GM12878 (cell line): ENCODE measurements around the gene SNW1. TPM values are rescaled to one million over a fixed set of nuclear protein-coding genes. Genes with fewer than 3 reads are reported as not detected.

Experiments
- ATAC-seq: fragments of 200-7000 bp; cut with Tn5 transposase; 3 replicates; pipeline ENCODE4 v1.9.1; 2020; ENCODE audit warnings: mild to moderate bottlenecking, moderate library complexity
- BruUV-seq: library from RNA; stranded (reverse); fragments of 400-500 nt; replicated peaks from 2 replicates; lab custom pipeline; 2021; lab: Mats Ljungman, UMichigan
- CTCF ChIA-PET: fragments of 300-600 bp; sonication (Branson Sonifier 250); formaldehyde crosslinking; extraction: SDS; loops from one replicate; lab custom pipeline; 2021; ENCODE audit warnings: inconsistent platforms; lab: Yijun Ruan, JAX
- POLR2A ChIA-PET: fragments of 350-600 bp; formaldehyde crosslinking; extraction: SDS; loops from one replicate; lab custom pipeline; 2021; ENCODE audit warnings: inconsistent platforms; lab: Charles Lee
- RAD21 ChIA-PET: fragments of 300-600 bp; sonication (Branson Sonifier 250); formaldehyde crosslinking; loops from one replicate; lab custom pipeline; 2023; ENCODE audit warnings: antibody characterized with exemption; ENCODE audit not compliant: unreplicated experiment; lab: Charles Lee
- SMC1A ChIA-PET: fragments of 300-600 bp; sonication (Branson Sonifier 250); formaldehyde crosslinking; loops from one replicate; lab custom pipeline; 2023; ENCODE audit not compliant: unreplicated experiment, uncharacterized antibody; lab: Charles Lee
- DNase-seq: peaks from one replicate; pipeline ENCODE4 v3.0.0-alpha.2; 2011; ENCODE audit warnings: low read depth, low spot score
- FAIRE-seq: peaks from 3 replicates; lab custom pipeline; 2011; peaks lifted over from hg19 to GRCh38; lab: Jason Lieb, UNC
- H2AFZ ChIP-seq: 2 replicates; pipeline ENCODE4 v1.6.0; 2011; ENCODE audit warnings: low read depth, low read length, control low read depth; ENCODE audit not compliant: control insufficient read depth
- H3K27ac ChIP-seq: 2 replicates; pipeline ENCODE4 v1.5.1; 2011; ENCODE audit warnings: control low read depth; ENCODE audit not compliant: control insufficient read depth, insufficient read depth
- H3K27me3 ChIP-seq, 2 experiments: replicated peaks in 1 of 2; 2 replicates each; pipeline versions ENCODE4 v1.6.0 to v1.6.1; 2011; ENCODE audit warnings: low read length in 1 of 2; ENCODE audit not compliant: control insufficient read depth in 2 of 2, insufficient read depth in 2 of 2
- H3K36me3 ChIP-seq, 2 experiments: 2 replicates each; pipeline ENCODE4 v1.5.1; 2011; ENCODE audit warnings: low read length in 1 of 2; ENCODE audit not compliant: control insufficient read depth in 2 of 2, insufficient read depth in 2 of 2
- H3K4me1 ChIP-seq: 2 replicates; pipeline ENCODE4 v1.6.1; 2011; ENCODE audit warnings: mild to moderate bottlenecking, low read length, moderate library complexity, mixed read lengths; ENCODE audit not compliant: control insufficient read depth, insufficient read depth
- H3K4me2 ChIP-seq: 2 replicates; pipeline ENCODE4 v1.6.0; 2011; ENCODE audit warnings: control low read depth; ENCODE audit not compliant: control insufficient read depth, insufficient read depth
- H3K4me3 ChIP-seq: fragments of 200-600 bp; sonication (generic); 2 replicates; pipeline ENCODE4 v1.5.1; 2016
- H3K79me2 ChIP-seq: 2 replicates; pipeline ENCODE4 v1.6.0; 2011; ENCODE audit warnings: low read length; ENCODE audit not compliant: control insufficient read depth, insufficient read depth
- H3K9ac ChIP-seq: 2 replicates; pipeline ENCODE4 v1.8.0; 2011; ENCODE audit warnings: low read length, control low read depth, mixed read lengths; ENCODE audit not compliant: control insufficient read depth, insufficient read depth
- H3K9me3 ChIP-seq: replicated peaks from 3 replicates; pipeline ENCODE4 v1.5.1; 2011; ENCODE audit warnings: mild to moderate bottlenecking, low read length; ENCODE audit not compliant: control insufficient read depth, insufficient read depth
- H4K20me1 ChIP-seq: 2 replicates; pipeline ENCODE4 v1.6.0; 2011; ENCODE audit not compliant: control insufficient read depth, insufficient read depth
- BRCA1 ChIP-seq: IDR thresholded peaks from 2 replicates; pipeline ENCODE4 v1.6.1; 2011; ENCODE audit warnings: low read depth, low read length, improper control_type of control experiment
- CREM ChIP-seq: IDR thresholded peaks from 2 replicates; pipeline ENCODE4 v1.6.1; 2014; ENCODE audit warnings: antibody characterized with exemption, low read depth
- MEF2A ChIP-seq: IDR thresholded peaks from 2 replicates; pipeline ENCODE4 v1.6.1; 2011; ENCODE audit warnings: low read depth, mild to moderate bottlenecking, low read length, moderate library complexity; ENCODE audit not compliant: insufficient read depth
- NFIC ChIP-seq: IDR thresholded peaks from 2 replicates; pipeline ENCODE4 v1.6.1; 2012; ENCODE audit warnings: low read depth, mild to moderate bottlenecking, inconsistent platforms, low read length, moderate library complexity
- NFXL1 ChIP-seq: fragments of 450-650 bp; IDR thresholded peaks from 2 replicates; pipeline ENCODE4 v1.6.1; 2017; ENCODE audit warnings: antibody characterized with exemption, mild to moderate bottlenecking, borderline replicate concordance
- POLR2A ChIP-seq: IDR thresholded peaks from 2 replicates; pipeline ENCODE4 v1.6.1; 2011; ENCODE audit warnings: low read depth, mild to moderate bottlenecking, low read length
- SIX5 ChIP-seq: IDR thresholded peaks from 2 replicates; pipeline ENCODE4 v1.6.1; 2011; ENCODE audit warnings: mild to moderate bottlenecking, low read depth, low read length, moderate library complexity; ENCODE audit not compliant: severe bottlenecking
- SRF ChIP-seq, 2 experiments: IDR thresholded peaks; 2 replicates each; pipeline ENCODE4 v1.6.1; 2011; ENCODE audit warnings: low read depth in 2 of 2, low read length in 2 of 2, mild to moderate bottlenecking in 1 of 2, moderate library complexity in 1 of 2
- YBX1 ChIP-seq: fragments of 450-650 bp; IDR thresholded peaks from 2 replicates; pipeline ENCODE4 v1.6.1; 2016; ENCODE audit warnings: antibody characterized with exemption
- WGBS: methylation state at CpG from one replicate; pipeline ENCODE4 v1.1.6; 2016; ENCODE audit warnings: low lambda C conversion rate; ENCODE audit not compliant: insufficient replicate concordance, insufficient coverage; ENCODE audit errors: missing lambda C conversion rate; 5-methylcytosine and 5-hydroxymethylcytosine counted together
- in situ Hi-C: fragments of 300-500 bp; cut with MboI; formaldehyde crosslinking; loops from 9 replicates; pipeline ENCODE4 v1.14.3; 2018; ENCODE audit warnings: mixed read lengths
- intact Hi-C: fragments of 100-400 bp; cut with micrococcal nuclease; formaldehyde crosslinking; loops from one replicate; pipeline ENCODE4 v1.14.2; 2022; ENCODE audit not compliant: unreplicated experiment
- polyA plus RNA-seq, 11 experiments: library from polyadenylated mRNA; depleted of rRNA in 4 of 11; unstranded in 6 of 11; stranded (reverse) in 5 of 11; fragments of >200 nt; fragmentation: Nextera tagmentation in 4 of 11; fragmentation: Illumina TruSeq in 1 of 11; extraction: Ambion mirVana in 4 of 11; extraction: Trizol in 1 of 11; gene quantifications; 1 replicate in 1 of 11; 2 replicates in 10 of 11; pipeline versions ENCODE4 v1.2.1 to v1.2.3, GENCODE V29; 2011 to 2016; ENCODE audit warnings: inconsistent platforms in 2 of 11, missing spikeins in 2 of 11, low read depth in 1 of 11
- total RNA-seq, 4 experiments: library from RNA; depleted of rRNA in 3 of 4; stranded (reverse); fragments of >200 nt in 3 of 4; fragmentation: Illumina TruSeq in 1 of 4; extraction: Trizol in 1 of 4; gene quantifications; 2 replicates each; pipeline versions ENCODE4 v1.2.1 to v1.2.3, GENCODE V29; 2013 to 2021
- TF ChIP-seq, protein P1 (sequence below): IDR thresholded peaks from 2 replicates; pipeline ENCODE4 v1.6.1; 2011; ENCODE audit warnings: borderline replicate concordance, low read depth, mild to moderate bottlenecking, moderate library complexity, mixed read lengths, low read length; ENCODE audit not compliant: insufficient read depth; ENCODE audit errors: extremely low read length
- TF ChIP-seq, protein P2 (sequence below): fragments of 450-650 bp; formaldehyde crosslinking; IDR thresholded peaks from 2 replicates; pipeline ENCODE4 v1.4.0; 2020; ENCODE audit warnings: mild to moderate bottlenecking, moderate library complexity
- TF ChIP-seq, protein P3 (sequence below): IDR thresholded peaks from 2 replicates; pipeline ENCODE4 v1.6.1; 2011; ENCODE audit warnings: low read depth, mild to moderate bottlenecking, low read length, moderate library complexity, borderline replicate concordance; ENCODE audit errors: extremely low read depth
- TF ChIP-seq, protein P4 (sequence below): IDR thresholded peaks from 2 replicates; pipeline ENCODE4 v1.6.1; 2012; ENCODE audit warnings: improper control_type of control experiment, low read depth, low read length; ENCODE audit not compliant: insufficient replicate concordance

SNW1 gene
- total and polyA plus RNA-seq, 10 of the 15 experiments (the other 5 are each of a cell fraction or from before 2014, with no cell fraction given) = 56.6 to 109 (median 75.7) TPM

DNA sequence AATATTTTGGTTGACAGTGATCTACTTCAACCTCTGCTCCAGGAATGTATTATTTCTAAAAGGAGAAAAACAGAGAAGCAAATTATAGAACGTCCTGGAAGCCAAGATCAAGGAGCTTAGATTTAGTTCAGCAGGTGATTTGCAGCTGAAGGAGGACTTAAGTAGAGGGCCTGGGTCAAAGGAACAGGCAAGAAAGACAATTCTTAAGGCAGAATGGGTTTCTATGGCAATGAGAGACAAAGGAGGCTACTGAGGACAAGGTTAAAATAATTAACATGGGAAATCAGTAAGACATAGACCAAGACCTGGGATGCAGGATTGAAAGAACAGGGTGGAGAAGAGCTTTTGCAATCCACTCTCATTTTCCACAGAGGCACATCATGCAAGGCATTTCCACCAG lies 2.4 kb upstream of the SNW1 start:
- WGBS = 0% methylated on average over 1 of the region's 1 CpG
- no TSS peak for BruUV-seq
- ChIA-PET RAD21 (no interaction called here), CTCF (interaction anchor here (1.3 kb wide), 1 partner anchor 37 kb away, joined by 3 read pairs; the partner anchor contains the start of gene ADCK1), SMC1A (interaction anchor here (1.5 kb wide), 1 partner anchor 36 kb away, joined by 3 read pairs; the partner anchor contains the start of gene ADCK1), POLR2A (no interaction called here)
- H3K79me2 ChIP-seq = peaks cover 26% of the 10 kb centered on the region
- H3K4me2 ChIP-seq = no peak overlapping the region
- H3K9me3 ChIP-seq = no peaks in the 10 kb centered on the region
- no peak for ATAC-seq
- no peak for DNase-seq
- no peak overlapping the region for H3K9ac ChIP-seq
- H2AFZ ChIP-seq = no peak overlapping the region
- peaks cover 2% of the 10 kb centered on the region for H3K4me1 ChIP-seq
- no peak for FAIRE-seq
- intact Hi-C loops (no loop called here), in situ Hi-C loops (no loop called here)
- H3K4me3 ChIP-seq = no peak overlapping the region
- H3K36me3 ChIP-seq = no peaks in the 10 kb centered on the region
- no peaks in the 10 kb centered on the region for H3K27me3 ChIP-seq
- H4K20me1 ChIP-seq = no peaks in the 10 kb centered on the region
- no peak overlapping the region for H3K27ac ChIP-seq
- TF ChIP-seq SRF (IDR thresholded peaks at IDR 0.05; ENCODE audit: low read depth in 2 of 2, low read length in 2 of 2) (no peak), NFIC (no peak), SIX5 (no peak), NFXL1 (no peak), YBX1 (no peak), BRCA1 (no peak), MEF2A (no peak), CREM (no peak), POLR2A (no peak)
- TF ChIP-seq, protein P1, sequence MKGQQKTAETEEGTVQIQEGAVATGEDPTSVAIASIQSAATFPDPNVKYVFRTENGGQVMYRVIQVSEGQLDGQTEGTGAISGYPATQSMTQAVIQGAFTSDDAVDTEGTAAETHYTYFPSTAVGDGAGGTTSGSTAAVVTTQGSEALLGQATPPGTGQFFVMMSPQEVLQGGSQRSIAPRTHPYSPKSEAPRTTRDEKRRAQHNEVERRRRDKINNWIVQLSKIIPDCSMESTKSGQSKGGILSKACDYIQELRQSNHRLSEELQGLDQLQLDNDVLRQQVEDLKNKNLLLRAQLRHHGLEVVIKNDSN = no peak
- TF ChIP-seq, protein P2, sequence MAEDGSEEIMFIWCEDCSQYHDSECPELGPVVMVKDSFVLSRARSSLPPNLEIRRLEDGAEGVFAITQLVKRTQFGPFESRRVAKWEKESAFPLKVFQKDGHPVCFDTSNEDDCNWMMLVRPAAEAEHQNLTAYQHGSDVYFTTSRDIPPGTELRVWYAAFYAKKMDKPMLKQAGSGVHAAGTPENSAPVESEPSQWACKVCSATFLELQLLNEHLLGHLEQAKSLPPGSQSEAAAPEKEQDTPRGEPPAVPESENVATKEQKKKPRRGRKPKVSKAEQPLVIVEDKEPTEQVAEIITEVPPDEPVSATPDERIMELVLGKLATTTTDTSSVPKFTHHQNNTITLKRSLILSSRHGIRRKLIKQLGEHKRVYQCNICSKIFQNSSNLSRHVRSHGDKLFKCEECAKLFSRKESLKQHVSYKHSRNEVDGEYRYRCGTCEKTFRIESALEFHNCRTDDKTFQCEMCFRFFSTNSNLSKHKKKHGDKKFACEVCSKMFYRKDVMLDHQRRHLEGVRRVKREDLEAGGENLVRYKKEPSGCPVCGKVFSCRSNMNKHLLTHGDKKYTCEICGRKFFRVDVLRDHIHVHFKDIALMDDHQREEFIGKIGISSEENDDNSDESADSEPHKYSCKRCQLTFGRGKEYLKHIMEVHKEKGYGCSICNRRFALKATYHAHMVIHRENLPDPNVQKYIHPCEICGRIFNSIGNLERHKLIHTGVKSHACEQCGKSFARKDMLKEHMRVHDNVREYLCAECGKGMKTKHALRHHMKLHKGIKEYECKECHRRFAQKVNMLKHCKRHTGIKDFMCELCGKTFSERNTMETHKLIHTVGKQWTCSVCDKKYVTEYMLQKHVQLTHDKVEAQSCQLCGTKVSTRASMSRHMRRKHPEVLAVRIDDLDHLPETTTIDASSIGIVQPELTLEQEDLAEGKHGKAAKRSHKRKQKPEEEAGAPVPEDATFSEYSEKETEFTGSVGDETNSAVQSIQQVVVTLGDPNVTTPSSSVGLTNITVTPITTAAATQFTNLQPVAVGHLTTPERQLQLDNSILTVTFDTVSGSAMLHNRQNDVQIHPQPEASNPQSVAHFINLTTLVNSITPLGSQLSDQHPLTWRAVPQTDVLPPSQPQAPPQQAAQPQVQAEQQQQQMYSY = no peak
- TF ChIP-seq, protein P3, sequence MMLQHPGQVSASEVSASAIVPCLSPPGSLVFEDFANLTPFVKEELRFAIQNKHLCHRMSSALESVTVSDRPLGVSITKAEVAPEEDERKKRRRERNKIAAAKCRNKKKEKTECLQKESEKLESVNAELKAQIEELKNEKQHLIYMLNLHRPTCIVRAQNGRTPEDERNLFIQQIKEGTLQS = no peak
- TF ChIP-seq, protein P4, sequence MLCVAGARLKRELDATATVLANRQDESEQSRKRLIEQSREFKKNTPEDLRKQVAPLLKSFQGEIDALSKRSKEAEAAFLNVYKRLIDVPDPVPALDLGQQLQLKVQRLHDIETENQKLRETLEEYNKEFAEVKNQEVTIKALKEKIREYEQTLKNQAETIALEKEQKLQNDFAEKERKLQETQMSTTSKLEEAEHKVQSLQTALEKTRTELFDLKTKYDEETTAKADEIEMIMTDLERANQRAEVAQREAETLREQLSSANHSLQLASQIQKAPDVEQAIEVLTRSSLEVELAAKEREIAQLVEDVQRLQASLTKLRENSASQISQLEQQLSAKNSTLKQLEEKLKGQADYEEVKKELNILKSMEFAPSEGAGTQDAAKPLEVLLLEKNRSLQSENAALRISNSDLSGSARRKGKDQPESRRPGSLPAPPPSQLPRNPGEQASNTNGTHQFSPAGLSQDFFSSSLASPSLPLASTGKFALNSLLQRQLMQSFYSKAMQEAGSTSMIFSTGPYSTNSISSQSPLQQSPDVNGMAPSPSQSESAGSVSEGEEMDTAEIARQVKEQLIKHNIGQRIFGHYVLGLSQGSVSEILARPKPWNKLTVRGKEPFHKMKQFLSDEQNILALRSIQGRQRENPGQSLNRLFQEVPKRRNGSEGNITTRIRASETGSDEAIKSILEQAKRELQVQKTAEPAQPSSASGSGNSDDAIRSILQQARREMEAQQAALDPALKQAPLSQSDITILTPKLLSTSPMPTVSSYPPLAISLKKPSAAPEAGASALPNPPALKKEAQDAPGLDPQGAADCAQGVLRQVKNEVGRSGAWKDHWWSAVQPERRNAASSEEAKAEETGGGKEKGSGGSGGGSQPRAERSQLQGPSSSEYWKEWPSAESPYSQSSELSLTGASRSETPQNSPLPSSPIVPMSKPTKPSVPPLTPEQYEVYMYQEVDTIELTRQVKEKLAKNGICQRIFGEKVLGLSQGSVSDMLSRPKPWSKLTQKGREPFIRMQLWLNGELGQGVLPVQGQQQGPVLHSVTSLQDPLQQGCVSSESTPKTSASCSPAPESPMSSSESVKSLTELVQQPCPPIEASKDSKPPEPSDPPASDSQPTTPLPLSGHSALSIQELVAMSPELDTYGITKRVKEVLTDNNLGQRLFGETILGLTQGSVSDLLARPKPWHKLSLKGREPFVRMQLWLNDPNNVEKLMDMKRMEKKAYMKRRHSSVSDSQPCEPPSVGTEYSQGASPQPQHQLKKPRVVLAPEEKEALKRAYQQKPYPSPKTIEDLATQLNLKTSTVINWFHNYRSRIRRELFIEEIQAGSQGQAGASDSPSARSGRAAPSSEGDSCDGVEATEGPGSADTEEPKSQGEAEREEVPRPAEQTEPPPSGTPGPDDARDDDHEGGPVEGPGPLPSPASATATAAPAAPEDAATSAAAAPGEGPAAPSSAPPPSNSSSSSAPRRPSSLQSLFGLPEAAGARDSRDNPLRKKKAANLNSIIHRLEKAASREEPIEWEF = no peak
